Smooth muscle cell (in vitro differentiated cells): ENCODE results near the gene SLC9A1. TPM values are rescaled to one million over a fixed set of nuclear protein-coding genes. Genes with fewer than 3 reads are reported as not detected.

Experiments
- DNase-seq: peaks from one replicate; lab custom pipeline; 2025; ENCODE audit not compliant: unreplicated experiment; lab: John Stamatoyannopoulos, UW
- H2AFZ ChIP-seq: fragments of 200-600 bp; sonication (generic); 2 replicates; pipeline ENCODE4 v1.6.0; 2016; ENCODE audit warnings: antibody characterized with exemption, low read depth, mild to moderate bottlenecking
- H3F3A ChIP-seq: fragments of 200-600 bp; sonication (generic); 2 replicates; pipeline ENCODE4 v1.6.0; 2017; ENCODE audit warnings: antibody characterized with exemption, low read depth
- H3K27ac ChIP-seq: fragments of 200-600 bp; sonication (generic); 2 replicates; pipeline ENCODE4 v1.5.1; 2016; ENCODE audit warnings: low read depth, mild to moderate bottlenecking
- H3K27me3 ChIP-seq: fragments of 200-600 bp; sonication (generic); 2 replicates; pipeline ENCODE4 v1.6.1; 2016; ENCODE audit warnings: low read depth, mild to moderate bottlenecking
- H3K36me3 ChIP-seq: fragments of 200-600 bp; sonication (generic); 2 replicates; pipeline ENCODE4 v1.5.1; 2016; ENCODE audit warnings: low read depth
- H3K4me1 ChIP-seq: fragments of 200-600 bp; sonication (generic); 2 replicates; pipeline ENCODE4 v1.5.1; 2016; ENCODE audit warnings: low read depth
- H3K4me2 ChIP-seq: fragments of 200-600 bp; sonication (generic); 2 replicates; pipeline ENCODE4 v1.6.0; 2016; ENCODE audit warnings: mild to moderate bottlenecking
- H3K4me3 ChIP-seq: fragments of 200-600 bp; sonication (generic); 2 replicates; pipeline ENCODE4 v1.5.1; 2016; ENCODE audit warnings: mild to moderate bottlenecking
- H3K79me2 ChIP-seq: fragments of 200-600 bp; sonication (generic); 2 replicates; pipeline ENCODE4 v1.6.0; 2016; ENCODE audit warnings: low read depth, mild to moderate bottlenecking
- H3K9ac ChIP-seq: fragments of 200-600 bp; sonication (generic); 2 replicates; pipeline ENCODE4 v1.6.0; 2016; ENCODE audit warnings: low read depth
- H3K9me3 ChIP-seq: fragments of 200-600 bp; sonication (generic); replicated peaks from 2 replicates; pipeline ENCODE4 v1.5.1; 2016; ENCODE audit warnings: low read depth
- H4K20me1 ChIP-seq: fragments of 200-600 bp; sonication (generic); 2 replicates; pipeline ENCODE4 v1.6.0; 2016; ENCODE audit warnings: low read depth
- WGBS: methylation state at CpG from one replicate; pipeline ENCODE4 v1.1.7; 2016; ENCODE audit warnings: low lambda C conversion rate; 5-methylcytosine and 5-hydroxymethylcytosine counted together
- polyA plus RNA-seq: library from polyadenylated mRNA; unstranded; fragments of >200 nt; fragmentation: Nextera tagmentation; extraction: Ambion mirVana; gene quantifications from 2 replicates; pipeline ENCODE4 v1.2.1, GENCODE V29; 2016
- total RNA-seq: library from RNA; depleted of rRNA; stranded (reverse); fragments of >200 nt; gene quantifications from 2 replicates; pipeline ENCODE4 v1.2.3, GENCODE V29; 2014
- TF ChIP-seq, protein P1 (sequence below): fragments of 200-600 bp; sonication (generic); IDR thresholded peaks from 2 replicates; pipeline ENCODE4 v1.5.1; 2017; ENCODE audit warnings: borderline replicate concordance, mild to moderate bottlenecking, antibody characterized with exemption; ENCODE audit not compliant: insufficient read depth, poor library complexity, severe bottlenecking

SLC9A1 gene
- total and polyA plus RNA-seq, 2 experiments from 2014 or later: 16.5 to 37.4 TPM

DNA sequence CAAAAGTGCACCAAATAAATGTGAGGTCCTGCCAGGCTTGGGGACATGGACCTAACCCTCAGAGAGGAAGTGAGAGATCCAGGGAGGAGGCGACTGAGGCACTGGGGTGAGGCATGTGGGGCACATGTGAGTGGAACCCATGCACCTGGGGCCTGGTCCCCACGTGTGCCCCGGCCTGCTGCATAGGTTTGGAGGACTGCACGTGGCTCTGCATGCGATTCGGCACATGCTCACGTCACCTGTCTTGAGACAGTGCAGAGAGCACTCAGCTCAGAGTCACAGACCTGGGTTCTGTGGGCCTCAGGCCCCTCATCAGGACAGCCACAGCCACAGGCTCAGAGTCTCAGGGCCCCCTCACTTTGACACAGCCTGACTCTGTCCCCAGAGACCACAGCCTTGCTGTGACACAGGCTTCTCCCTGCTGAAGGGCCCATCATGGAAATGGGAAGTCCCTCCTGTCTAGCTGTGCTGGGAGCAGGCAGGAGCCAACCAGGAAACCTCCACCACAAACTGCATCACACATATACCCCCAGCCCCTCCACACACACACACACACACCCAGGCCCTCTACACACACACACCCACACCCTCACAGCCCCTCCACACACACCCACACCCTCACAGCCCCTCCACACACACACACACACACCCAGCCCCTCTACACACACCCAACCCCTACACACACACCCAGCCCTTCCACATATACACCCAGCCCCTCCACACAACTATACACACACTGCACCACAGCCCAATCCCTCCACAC, 48.2 kb downstream of the SLC9A1 start:
- no peak overlapping the region for H2AFZ ChIP-seq

DNA sequence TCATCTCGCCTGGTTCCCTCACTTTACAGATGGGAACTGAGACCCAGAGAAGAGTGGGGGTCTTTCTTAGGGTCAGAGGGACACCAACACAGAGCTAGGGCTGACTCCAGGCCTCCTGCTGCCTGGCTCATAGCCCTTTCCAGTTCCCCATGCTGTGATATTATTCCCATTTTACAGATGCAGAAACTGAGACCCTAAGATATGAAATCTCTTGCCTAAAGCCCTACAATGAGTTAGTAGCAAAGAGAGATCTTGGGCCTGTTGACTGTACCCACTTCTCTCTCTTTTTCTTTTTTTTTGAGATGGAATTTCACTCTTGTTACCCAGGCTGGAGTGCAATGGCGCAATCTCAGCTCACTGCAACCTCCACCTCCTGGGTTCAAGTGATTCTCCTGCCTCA, 49.9 kb downstream of the SLC9A1 start:
- TF ChIP-seq, protein P1, sequence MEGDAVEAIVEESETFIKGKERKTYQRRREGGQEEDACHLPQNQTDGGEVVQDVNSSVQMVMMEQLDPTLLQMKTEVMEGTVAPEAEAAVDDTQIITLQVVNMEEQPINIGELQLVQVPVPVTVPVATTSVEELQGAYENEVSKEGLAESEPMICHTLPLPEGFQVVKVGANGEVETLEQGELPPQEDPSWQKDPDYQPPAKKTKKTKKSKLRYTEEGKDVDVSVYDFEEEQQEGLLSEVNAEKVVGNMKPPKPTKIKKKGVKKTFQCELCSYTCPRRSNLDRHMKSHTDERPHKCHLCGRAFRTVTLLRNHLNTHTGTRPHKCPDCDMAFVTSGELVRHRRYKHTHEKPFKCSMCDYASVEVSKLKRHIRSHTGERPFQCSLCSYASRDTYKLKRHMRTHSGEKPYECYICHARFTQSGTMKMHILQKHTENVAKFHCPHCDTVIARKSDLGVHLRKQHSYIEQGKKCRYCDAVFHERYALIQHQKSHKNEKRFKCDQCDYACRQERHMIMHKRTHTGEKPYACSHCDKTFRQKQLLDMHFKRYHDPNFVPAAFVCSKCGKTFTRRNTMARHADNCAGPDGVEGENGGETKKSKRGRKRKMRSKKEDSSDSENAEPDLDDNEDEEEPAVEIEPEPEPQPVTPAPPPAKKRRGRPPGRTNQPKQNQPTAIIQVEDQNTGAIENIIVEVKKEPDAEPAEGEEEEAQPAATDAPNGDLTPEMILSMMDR: no peak
- Histone ChIP-seq H3K36me3 (no peaks in the 10 kb centered on the region), H4K20me1 (no peaks in the 10 kb centered on the region), H3K79me2 (no peaks in the 10 kb centered on the region), H3F3A (peaks cover 5% of the 10 kb centered on the region), H3K4me1 (peaks cover 2% of the 10 kb centered on the region), H3K4me2 (no peak overlapping the region), H3K4me3 (no peak overlapping the region), H3K9me3 (no peaks in the 10 kb centered on the region), H3K27me3 (no peaks in the 10 kb centered on the region), H3K27ac (peak overlapping the region; percentile 7), H2AFZ (no peak overlapping the region), H3K9ac (no peak overlapping the region)
- WGBS: 100% methylated on average over 2 of the region's 2 CpGs
- DNase-seq: no peak

More for the DNA sequence above, 48.2 kb downstream of the SLC9A1 start:
- H3K4me1 ChIP-seq: peaks cover 6% of the 10 kb centered on the region
- no peak overlapping the region for H3K27ac ChIP-seq
- H3K79me2 ChIP-seq: no peaks in the 10 kb centered on the region
- H3K27me3 ChIP-seq: no peaks in the 10 kb centered on the region
- peaks cover 8% of the 10 kb centered on the region for H3F3A ChIP-seq
- TF ChIP-seq, protein P1: no peak
- H3K36me3 ChIP-seq: no peaks in the 10 kb centered on the region
- WGBS: 98% methylated on average over 7 of the region's 7 CpGs
- H4K20me1 ChIP-seq: no peaks in the 10 kb centered on the region
- no peak overlapping the region for H3K9ac ChIP-seq
- no peaks in the 10 kb centered on the region for H3K9me3 ChIP-seq
- no peak overlapping the region for H3K4me3 ChIP-seq
- DNase-seq: no peak
- no peak overlapping the region for H3K4me2 ChIP-seq

DNA sequence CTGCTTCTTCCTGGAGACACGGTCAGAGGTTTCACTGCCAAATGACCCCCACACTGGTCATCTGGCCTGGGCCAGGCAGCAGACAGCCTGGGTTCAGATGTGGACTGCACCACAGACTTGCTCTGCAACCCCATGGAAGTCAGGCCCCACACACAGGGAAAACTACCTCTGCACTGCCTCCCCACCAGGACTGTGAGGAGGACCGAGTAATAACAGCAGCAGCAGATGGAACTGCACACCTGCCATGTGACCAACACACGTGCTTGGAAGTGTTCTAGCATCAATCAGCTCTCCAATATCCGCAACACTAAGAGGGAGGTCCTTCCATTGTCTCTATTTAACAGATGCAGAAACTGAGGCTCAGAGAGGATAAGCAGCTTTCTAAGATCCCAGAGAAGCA, 51.4 kb downstream of the SLC9A1 start:
- Histone ChIP-seq H3K27me3 (no peaks in the 10 kb centered on the region), H3K27ac (no peak overlapping the region), H3K79me2 (no peaks in the 10 kb centered on the region), H3K4me3 (no peak overlapping the region), H3K36me3 (no peaks in the 10 kb centered on the region), H4K20me1 (no peaks in the 10 kb centered on the region), H3F3A (peaks cover 16% of the 10 kb centered on the region), H2AFZ (no peak overlapping the region), H3K9me3 (no peaks in the 10 kb centered on the region), H3K4me2 (no peak overlapping the region), H3K9ac (no peak overlapping the region), H3K4me1 (peaks cover 16% of the 10 kb centered on the region)
- 84% methylated on average over 4 of the region's 4 CpGs for WGBS
- no peak for DNase-seq
- TF ChIP-seq, protein P1: no peak
